Panc1 (cell line): ENCODE measurements around the gene ZNF780A.
"Not testable (repeated sequence)": the region's sequence is repeated elsewhere in the genome, so short reads cannot be mapped to it uniquely, and the experiment has no call there.

ENCODE experiments used
- CTCF ChIP-seq: fragments of 450-650 bp; IDR thresholded peaks from 2 replicates; pipeline ENCODE4 v1.5.1; 2017; ENCODE audit warnings: mild to moderate bottlenecking
- POLR2AphosphoS5 ChIP-seq: IDR thresholded peaks from 2 replicates; pipeline ENCODE4 v1.6.1; 2012; ENCODE audit warnings: mild to moderate bottlenecking, low read depth, low read length, moderate library complexity
- REST ChIP-seq, 2 experiments: IDR thresholded peaks; 2 replicates each; pipeline ENCODE4 v1.6.1; 2011 to 2012; ENCODE audit warnings: low read depth in 2 of 2, control low read depth in 1 of 2, low read length in 1 of 2, mild to moderate bottlenecking in 1 of 2, moderate library complexity in 1 of 2; ENCODE audit not compliant: insufficient read depth in 1 of 2
- SIN3A ChIP-seq: IDR thresholded peaks from 2 replicates; pipeline ENCODE4 v1.6.1; 2012; ENCODE audit warnings: low read depth, mild to moderate bottlenecking, low read length, moderate library complexity, borderline replicate concordance; ENCODE audit not compliant: insufficient read depth
- TCF7L2 ChIP-seq: IDR thresholded peaks from 2 replicates; pipeline ENCODE4 v1.6.1; 2011; ENCODE audit warnings: mild to moderate bottlenecking, low read depth, low read length, inconsistent platforms

DNA sequence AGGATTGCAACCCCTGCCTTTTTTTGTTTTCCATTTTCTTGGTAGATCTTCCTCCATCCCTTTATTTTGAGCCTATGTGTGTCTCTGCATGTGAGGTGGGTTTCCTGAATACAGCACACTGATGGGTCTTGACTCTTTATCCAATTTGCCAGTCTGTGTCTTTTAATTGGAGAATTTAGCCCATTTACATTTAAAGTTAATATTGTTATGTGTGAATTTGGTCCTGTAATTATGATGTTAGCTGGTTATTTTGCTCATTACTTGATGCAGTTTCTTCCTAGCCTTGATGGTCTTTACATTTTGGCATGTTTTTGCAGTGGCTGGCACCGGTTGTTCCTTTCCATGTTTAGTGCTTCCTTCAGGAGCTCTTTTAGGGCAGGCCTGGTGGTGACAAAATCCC lies 49.0 kb downstream of the ZNF780A start:
- not testable (repeated sequence) for TF ChIP-seq POLR2AphosphoS5; CTCF; SIN3A; TCF7L2; REST (IDR thresholded peaks at IDR 0.05; ENCODE audit: insufficient read depth in 1 of 2, low read depth in 2 of 2, low read length in 1 of 2)
